Inflammatory macrophage treated with lipopolysaccharide for 1 hour (primary cell): ENCODE measurements around the gene SMIM10L2A.
"Not testable (repeated sequence)": the region's sequence is repeated elsewhere in the genome, so short reads cannot be mapped to it uniquely, and the experiment has no call there.

Experiments
- DNase-seq, 2 donors: peaks; one replicate each; pipeline ENCODE4 v3.0.0-alpha.2; 2020 to 2022

SMIM10L2A gene

DNA sequence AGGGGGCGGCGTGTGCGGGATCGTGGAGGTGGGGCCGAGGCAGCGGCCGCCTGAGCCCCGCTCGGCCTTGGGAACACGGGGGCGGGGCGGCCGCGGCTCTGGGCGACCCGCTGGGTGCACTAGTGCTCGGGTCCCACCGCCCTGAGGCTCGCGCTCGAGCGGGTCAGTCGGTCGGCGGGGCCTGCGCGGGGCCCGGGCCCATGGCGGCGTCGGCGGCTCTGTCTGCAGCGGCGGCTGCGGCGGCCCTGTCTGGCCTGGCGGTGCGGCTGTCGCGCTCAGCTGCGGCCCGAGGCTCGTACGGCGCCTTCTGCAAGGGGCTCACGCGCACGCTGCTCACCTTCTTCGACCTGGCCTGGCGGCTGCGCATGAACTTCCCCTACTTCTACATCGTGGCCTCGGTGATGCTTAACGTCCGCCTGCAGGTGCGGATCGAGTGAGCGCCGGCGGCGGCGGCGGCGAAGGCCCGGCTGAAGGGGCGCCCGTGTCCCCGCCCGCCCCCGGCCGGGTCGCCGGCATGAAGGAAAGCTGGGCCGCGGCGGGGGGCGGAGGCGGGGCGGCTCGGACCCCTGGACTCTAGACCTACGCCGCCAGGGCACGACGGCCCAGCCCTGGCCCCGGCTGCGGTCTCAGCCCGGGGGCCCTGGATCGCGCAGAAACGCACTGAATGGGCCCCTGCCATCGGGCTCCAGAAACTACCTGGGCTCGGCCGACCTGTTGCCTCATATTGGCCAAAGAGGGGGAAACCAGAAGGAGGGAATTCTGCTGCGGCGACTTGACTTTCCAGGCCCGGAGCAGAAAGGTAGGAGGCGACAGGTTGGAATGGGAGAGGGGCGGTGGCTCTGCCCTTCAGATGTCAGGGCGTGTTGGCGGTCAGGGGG lies at the start of gene SMIM10L2A:
TSS of gene SMIM10L2A (plus strand) at position 13 of the 878 bp plus-strand sequence. CDS start at position 201, 188 bp downstream.
- no peak for DNase-seq

DNA sequence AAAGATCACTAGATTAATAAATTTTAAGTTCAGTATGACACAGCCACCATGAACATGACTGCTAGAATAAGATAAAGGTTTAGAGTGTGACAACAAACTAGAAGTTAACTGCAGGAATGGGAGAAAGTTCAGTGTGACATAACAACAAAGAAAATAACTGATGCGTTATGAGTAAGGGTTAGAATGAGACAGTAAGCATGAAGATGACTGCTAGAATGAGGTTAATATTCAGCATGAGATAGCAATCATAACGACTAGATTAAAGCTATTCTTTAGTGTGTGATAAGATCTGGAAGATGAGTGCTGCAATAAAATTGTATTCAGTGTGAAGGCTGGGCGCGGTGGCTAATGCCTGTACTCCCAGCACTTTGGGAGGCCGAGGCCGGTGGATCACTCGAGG lies 48.4 kb upstream of the SMIM10L2A start:
- no peak for DNase-seq

DNA sequence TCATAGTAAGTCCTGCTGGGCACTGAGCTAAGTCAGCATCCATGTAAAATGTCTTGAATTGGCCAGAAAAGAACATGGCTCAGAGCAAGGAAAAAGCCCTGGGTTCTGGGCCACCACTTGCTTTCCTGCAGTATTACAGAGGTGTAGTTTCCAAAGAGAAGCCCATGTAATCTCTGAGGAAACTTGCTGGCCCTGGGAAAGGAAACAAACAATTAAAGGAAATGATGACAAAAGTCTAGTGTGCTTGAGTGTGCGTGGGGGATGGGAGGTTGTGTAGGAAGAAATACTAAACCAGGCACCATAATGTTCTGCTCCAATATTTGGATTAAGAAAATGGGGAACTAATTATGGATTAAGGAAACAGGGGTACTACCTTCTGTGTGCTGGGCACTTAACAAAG lies 39.5 kb upstream of the SMIM10L2A start:
- no peak for DNase-seq

DNA sequence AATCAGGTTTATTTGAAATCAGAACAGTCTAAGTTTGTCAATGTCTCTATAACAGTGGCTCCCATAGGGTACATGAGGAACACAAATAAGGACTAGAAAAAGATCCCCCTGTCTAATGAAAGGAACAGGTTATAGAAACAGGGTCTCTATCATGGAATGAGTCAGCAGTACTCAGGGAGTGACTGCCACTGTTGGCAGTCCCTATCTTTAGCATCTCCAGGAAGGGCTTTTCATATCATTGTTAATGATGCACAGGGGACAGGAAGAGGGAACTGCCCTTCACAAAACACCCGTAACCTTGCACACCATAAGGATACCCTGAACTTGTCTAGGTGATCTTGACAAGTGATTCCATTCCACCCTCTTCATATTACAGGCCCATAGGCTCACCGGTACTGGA lies 38.5 kb upstream of the SMIM10L2A start:
- no peak for DNase-seq

DNA sequence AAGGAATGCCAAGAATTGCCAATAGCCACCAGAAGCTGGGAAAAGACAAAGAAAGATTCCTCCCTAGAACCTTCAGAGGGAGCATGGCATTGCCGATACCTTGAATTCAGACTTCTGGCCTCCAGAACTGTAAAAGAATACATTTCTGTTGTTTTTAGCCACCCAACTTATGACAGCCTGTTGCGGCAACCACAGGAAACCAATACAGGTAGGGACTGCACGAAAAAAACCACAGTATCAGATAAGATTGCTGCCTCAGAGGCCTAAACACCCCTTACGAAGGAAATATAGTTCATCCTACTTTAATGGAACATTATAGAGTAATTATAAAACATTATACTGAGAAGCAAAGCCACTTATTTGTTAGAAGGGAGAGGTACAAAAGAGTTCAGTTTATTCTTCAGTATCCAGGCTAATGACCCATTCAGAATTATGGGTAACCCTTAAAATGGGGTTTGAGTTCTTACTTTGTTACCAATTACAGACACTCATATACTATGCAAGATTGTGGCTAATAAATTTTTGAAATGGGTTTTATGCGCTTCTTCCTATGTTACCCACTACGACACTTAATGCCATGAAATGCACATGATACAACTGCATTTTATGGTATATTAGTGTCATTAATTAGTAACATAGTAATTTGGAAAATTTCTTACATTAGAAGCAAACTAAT lies 37.4 kb upstream of the SMIM10L2A start:
- DNase-seq, result no peak

DNA sequence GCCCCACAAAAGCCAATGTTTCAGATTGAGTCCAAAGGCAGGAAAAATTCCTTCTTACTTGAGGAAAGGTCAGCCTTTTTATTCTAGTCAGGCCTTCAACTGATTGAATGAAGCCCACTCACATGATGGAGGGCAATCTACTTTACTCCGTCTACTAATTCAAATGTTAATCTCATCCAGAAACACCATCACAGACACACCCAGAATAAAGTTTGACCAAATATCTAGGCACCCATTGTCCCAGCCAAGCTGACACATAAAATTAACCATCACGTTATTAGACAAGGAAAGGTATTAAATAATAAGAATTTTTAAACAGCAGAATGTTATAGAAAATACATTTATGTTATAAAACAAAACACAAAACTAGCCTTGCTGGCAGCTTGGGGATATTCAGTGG lies 32.9 kb upstream of the SMIM10L2A start:
- DNase-seq, result no peak

DNA sequence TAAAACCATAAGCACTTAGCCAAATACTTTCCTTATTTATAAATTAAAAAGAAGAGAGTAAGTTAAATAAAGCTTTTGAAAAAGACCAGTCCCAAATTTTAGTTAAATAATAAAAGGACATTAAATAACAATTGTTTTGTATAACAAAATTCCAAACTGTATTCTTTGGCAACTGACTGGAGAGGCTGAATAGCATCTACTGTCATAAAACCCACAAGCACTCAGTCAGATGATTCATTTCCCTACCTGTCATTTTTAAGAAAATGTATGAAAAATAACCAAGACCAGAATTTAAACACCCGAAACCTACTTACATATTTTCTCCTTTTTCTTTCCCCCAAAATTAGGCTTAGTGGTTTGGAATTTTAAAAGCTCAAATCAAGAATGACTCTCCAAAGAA lies 32.5 kb upstream of the SMIM10L2A start:
- DNase-seq, result no peak

DNA sequence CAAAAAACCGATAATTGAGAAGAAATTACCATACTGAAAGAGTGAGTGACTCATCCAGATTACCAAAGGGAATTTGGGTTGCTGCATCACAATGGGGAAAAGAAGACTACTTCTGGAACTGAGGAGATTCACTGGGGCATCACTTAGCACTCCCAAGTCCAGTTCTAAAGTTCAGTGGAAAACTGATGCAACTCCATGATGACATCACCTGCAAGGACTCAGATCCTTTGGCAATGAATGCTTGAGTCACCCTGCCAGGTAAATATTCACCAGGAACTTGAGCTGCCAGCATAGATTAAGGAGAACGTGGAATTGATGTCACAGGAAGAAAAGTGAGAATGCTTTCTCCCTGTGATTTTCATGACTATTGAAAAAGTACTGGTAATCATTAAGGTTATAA lies 32.0 kb upstream of the SMIM10L2A start:
- DNase-seq, result no peak

DNA sequence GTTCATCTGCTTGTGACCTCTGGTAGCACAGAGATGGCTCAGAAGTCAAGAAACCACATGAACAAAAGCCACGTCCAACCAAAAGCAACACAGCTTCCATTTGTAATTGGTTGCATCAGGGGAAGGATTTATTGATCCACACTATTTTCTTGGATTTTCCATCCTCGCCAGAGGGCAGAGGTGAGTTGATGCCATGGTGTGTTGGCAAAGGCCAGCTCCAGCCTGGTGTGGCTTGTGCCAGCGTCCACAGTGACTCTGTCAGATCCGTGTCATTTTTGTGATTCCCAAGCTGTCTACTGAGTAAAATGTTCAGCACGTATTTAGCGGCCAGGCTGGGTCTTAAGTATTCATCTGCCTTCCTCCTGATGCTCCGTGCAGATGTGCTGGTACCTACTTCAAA lies 30.0 kb upstream of the SMIM10L2A start:
- no peak for DNase-seq

DNA sequence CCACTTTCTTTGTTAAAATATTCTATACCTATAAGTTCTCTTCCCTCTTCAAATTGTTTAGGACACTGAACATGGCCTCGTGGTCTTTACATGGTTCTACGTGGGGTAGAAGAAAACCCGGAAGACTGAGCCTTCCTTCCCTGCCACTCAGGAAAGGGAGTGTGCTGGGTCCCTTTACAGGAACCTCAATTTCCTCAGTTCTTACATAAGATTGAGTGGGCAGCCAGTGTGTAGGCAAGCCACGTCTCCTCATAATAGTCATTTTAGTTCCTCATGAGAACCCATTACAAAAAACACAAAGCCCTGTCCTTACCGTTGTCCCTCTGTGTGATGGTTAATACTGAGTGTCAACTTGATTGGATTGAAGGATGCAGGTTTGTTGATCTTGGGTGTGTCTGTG lies 28.7 kb upstream of the SMIM10L2A start:
- DNase-seq, result peak; percentile 55 to 65

DNA sequence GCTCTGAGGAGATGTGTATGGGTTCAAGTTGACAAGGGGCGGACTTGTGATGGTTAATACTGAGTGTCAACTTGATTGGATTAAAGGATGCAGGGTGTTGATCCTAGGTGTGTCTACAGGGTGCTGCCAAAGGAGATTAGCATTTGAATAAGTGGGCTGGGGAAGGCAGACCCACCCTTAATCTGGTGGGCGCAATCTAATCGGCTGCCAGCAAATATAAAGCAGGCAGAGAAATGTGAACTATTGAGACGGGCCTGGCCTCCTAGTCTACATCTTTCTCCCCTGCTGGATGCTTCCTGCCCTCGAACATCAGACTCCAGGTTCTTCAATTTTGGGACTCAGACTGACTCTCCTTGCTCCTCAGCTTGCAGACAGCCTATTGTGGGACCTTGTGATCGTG lies 26.7 kb upstream of the SMIM10L2A start:
- no peak for DNase-seq

DNA sequence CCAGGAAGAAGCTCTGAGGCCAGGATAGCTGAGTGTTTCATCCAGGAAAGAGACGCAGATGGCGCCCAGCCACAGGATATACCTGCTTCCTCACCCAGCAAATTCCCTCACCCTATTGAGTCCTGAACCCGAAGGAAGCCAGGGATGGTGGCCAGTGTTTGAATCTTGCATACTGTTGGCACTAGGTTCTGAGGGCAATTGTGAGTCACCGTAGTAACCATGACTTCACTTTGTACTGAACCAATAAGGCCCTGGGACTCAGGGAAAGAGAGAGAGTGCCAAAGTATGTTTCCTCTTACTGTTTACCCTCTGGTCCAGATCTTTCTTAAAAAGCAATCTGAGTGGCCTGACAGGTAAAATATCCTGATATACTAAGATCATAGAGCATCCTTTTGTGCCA lies 25.6 kb upstream of the SMIM10L2A start:
- DNase-seq, result no peak

DNA sequence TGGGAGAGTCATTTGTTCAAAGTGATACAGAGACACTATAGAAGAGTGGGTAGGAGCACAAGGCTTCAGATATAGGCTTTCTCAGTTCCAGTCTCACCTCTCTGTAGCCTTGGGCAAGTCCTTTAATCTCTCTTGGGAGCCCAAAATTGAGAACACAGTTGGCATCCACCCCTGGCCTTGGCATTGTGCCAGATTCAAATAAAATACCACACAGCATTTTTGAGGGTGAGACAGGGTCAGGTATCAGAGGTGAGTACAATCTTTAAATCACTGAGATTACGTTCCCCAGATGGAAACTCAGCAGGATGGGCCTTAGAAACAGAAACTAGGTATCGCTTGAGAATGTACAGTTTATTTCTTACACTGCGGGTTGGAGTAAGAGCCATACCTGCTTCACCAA lies 25.2 kb upstream of the SMIM10L2A start:
- DNase-seq, result no peak

DNA sequence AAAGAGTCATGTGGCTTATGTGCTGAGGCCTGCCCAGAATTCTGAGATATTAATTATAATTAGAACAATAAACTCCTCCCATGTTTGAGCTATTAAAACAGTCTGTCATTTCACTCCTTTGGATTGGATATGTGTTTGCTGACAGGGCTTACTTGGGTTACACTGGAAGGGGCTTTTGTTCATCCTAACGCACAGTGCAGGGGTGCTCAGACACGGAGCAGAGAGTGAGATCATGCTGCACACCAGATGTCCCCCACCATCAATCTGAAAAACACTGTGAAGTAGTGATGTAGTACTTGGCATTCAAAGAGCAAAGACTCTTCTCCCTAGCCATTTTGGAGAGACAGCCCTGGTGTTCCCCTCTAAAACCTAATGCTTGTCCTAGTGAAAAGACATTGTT lies 24.1 kb upstream of the SMIM10L2A start:
- no peak for DNase-seq

DNA sequence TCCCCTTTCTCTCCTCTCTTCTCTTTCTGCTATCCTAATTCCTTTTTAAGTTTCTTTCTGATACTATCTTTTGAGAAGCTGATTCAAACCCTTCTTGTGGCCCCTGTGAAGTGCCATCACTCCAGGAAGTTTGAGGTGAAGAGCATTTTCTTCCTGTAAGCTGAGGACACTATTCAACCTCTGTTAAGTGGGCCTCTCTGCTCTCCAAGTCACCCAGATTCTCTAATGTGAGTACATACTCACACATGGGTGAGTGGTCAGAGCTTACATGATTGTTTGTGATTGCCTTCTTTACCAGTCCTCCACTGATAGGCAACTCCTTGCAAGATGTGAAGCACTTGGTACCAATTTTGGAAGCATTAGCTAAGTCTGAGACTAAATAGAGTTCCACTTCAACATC lies 18.4 kb upstream of the SMIM10L2A start:
- DNase-seq, result no peak

DNA sequence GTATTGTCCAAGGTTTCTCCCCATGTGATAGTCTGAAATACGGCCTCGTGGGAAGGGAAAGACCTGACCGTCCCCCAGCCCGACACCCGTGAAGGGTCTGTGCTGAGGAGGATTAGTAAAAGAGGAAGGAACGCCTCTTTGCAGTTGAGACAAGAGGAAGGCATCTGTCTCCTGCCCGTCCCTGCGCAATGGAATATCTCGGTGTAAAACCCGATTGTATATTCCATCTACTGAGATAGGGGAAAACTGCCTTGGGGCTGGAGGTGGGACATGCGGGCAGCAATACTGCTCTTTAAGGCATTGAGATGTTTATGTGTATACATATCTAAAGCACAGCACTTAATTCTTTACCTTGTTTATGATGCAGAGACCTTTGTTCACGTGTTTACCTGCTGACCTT lies 15.3 kb upstream of the SMIM10L2A start:
- DNase-seq, result not testable (repeated sequence)

DNA sequence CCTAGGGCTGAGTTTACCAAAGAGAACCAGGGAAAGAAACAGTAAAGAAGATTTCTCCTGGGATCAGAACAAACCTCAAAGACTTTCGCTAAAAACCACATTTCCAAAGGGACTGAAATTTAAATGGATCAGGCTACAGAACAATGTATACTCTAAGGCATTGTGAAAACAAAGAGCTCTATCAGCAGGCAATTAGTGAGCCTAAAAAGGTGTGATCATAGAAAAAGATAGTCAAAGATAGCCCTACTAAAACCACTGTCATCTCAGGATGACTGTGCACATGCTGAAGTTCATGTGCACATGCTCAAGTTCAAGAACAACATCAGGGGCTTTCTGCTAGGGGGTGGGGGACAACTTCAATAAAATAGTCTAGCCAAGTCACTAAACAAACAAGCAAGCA lies 12.9 kb upstream of the SMIM10L2A start:
- DNase-seq, result no peak

DNA sequence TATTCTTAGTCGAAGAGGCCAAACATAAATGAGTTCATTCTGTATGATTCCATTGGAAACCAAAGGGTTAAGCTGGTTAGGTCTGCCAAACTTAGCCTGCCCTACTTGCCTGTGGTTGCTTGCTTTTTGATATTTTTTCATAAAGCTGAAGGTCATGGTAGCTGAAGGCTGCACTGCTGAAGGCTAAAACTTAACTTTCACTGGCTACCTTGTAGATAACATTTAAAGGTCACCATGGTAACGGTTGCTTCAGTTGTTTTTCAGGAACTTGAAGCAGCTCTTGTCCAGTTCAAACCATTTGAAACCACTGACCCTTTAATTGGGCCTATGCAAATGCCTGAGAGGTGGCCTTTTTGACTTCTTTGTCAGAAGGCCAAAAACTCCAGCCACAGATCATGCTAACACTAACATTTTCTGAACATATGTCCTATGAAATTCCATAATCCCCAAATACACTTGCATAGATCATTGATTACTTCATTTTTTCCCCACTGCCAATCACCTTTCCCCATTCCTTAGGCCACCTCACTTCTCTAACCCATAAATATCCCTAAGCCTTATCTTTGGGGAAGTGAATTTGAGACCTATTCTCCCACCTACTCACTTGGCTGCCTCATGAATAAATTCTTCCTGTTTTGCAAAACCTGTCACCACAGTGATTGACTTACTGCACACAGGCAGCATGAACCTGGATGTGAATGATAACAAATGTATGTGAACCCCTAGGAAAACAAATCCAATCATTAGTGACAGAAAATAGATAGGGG lies 10.7 kb upstream of the SMIM10L2A start:
- peak in 1 of 2 donors; percentile 24 for DNase-seq

DNA sequence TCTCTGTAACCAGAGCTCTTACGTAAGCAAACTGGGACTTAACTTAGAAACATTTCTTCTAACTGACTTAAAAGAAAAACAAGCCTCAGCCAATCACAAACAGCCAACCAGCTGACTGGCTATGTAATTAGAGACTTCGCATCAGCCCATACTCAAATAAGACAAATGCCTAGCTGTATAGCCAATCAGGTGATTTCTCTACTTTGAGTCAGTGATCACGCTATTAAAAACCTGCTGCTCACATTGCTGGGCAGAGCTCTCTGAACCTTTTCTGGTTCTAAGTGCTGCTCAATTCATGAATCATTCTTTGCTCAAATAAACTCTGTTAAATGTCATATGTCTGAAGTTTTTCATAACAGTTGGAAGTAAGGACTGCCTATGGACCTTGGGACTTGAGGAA lies 9.9 kb upstream of the SMIM10L2A start:
- no peak for DNase-seq

DNA sequence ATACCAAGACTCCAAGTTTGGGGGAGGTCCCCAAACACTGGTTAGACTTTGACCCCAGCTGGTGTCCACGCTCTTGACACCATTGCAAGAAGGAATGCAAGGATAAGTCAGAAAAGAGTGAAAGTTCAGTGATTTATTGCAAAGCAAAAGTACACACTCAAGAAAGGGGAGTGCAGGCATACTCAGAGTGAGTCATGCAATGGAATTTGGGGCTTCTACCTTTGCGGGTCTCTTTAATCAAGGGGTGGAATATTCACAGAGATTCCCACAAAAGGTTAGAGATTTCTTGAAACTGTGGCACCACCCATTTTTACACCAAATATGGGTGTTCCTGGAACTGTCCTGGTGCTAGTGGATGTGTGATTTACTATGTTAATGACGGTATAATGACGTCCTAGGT lies 5.2 kb upstream of the SMIM10L2A start:
- no peak for DNase-seq

DNA sequence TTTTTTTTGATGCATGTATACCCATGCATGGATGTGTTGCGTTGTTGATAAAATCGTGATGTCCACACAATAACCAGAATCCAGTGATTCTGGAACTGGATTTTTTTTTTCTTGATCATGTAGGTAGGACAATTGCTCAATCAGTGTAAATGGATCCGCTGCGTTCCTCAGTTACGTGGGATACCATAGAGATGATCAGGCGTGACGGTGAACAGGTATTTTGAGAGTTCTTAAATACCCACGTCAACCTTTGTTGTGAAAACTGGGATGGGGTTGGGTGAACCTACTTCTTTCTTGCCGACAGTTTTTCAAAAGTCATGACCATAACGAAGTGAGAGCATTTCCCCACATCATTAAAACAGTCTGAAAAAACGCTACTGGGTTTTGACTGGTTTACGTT lies 913 bp upstream of the SMIM10L2A start:
- no peak for DNase-seq

DNA sequence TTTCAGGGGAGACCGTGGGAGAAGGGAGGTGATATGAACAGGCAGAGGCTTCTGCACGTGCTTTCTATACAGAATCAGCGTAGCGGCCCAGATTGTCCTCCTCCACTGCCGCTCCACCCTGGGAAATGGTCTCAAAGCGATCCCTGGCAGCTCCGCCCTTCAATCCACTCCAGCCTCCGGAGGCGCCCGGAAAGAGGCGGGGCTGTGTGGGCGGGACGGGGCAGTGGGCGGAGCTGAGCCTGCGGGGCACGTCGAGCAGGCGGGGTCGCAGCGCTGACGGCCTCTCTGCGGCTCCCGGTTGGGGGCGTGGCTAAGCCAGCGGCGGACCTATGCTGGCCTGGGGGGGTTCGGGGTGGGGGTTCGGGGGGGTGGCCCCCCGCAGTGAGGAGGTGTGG lies 210 bp upstream of the SMIM10L2A start:
- peak; percentile 39 to 80 for DNase-seq

DNA sequence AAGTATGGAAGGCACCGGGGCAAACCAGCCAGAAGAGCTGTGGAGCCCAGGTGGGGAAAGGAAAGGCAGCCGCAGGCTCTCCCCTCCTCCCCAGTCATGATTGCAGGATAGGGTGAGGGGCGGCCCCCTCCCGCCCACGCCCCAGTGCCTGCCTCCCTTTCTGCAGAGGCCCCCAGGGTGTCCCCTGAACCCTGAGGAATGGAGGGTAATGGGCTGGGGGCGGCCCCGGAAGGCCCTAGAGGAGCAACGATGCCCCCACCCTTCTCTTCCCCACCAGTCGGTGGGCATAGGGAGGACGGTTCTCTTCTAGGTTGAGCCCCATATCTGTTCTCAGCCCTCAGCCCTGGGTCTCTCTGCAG lies 1.0 kb downstream of the SMIM10L2A start:
- DNase-seq, result not testable (repeated sequence)
